ENCODE results near the gene OSBPL10.

DNA sequence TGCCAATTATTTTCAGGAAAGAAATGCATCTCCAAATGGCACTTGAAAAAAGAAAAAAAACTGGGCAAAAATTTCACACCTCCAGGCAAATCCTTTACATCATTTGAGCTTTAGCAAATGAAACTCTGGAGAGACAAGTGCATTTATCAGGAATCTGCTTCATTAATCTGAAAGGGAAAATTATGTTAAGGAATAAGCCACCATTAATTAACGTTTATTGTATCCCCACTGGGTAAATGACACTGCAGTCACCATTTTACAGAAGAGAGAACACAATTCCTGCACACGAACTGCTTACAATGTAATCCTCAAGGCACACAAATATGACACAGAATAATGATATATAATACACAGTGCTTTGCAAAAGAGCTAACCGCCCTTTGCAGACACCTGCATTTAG lies 217.3 kb downstream of the OSBPL10 start:
- TF ChIP-seq, protein P1, sequence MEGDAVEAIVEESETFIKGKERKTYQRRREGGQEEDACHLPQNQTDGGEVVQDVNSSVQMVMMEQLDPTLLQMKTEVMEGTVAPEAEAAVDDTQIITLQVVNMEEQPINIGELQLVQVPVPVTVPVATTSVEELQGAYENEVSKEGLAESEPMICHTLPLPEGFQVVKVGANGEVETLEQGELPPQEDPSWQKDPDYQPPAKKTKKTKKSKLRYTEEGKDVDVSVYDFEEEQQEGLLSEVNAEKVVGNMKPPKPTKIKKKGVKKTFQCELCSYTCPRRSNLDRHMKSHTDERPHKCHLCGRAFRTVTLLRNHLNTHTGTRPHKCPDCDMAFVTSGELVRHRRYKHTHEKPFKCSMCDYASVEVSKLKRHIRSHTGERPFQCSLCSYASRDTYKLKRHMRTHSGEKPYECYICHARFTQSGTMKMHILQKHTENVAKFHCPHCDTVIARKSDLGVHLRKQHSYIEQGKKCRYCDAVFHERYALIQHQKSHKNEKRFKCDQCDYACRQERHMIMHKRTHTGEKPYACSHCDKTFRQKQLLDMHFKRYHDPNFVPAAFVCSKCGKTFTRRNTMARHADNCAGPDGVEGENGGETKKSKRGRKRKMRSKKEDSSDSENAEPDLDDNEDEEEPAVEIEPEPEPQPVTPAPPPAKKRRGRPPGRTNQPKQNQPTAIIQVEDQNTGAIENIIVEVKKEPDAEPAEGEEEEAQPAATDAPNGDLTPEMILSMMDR (IDR thresholded peaks at IDR 0.05) = no peak
- no peak for TF ChIP-seq ZFX (IDR thresholded peaks at IDR 0.05; ENCODE audit: borderline replicate concordance)
